Suprapubic skin (tissue), 4 donors: ENCODE results near the gene SYNM.

ENCODE experiments used
- CTCF ChIP-seq, 2 donors: fragments of 200-600 bp in 1 of 2; fragments of 450-650 bp in 1 of 2; sonication (generic) in 1 of 2; IDR thresholded peaks; one replicate each; pipeline ENCODE4 v1.5.1; 2016 to 2019; ENCODE audit warnings: antibody characterized with exemption in 2 of 2, mild to moderate bottlenecking in 1 of 2, moderate library complexity in 1 of 2
- POLR2A ChIP-seq, 2 donors: fragments of 450-650 bp; IDR thresholded peaks; one replicate each; pipeline ENCODE4 v1.6.1; 2017; ENCODE audit warnings: antibody characterized with exemption in 2 of 2, mild to moderate bottlenecking in 2 of 2, moderate library complexity in 2 of 2
- POLR2AphosphoS5 ChIP-seq, 3 donors: sonication (generic); formaldehyde crosslinking; IDR thresholded peaks; one replicate each; pipeline ENCODE4 v1.6.1; 2017; ENCODE audit warnings: antibody characterized with exemption in 3 of 3

DNA sequence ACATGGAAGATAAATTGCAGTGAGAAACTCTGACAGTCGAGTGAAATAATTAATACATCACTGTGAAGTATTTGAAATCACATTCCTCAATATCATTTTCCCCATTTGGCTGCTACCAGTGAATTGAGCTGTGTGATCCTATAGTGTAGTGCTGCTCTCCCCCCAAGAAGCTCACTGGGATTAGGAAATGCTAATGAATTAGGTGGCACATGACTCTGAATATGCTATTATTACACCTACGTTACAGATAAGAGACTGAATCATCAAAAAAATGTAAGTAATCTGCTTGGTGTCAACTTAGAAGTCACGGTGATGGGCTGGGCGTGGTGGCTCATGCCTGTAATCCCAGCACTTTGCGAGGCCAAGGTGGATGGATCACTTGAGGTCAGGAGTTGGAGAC is 34.7 kb upstream of the SYNM start:
- no peak for TF ChIP-seq CTCF (IDR thresholded peaks at IDR 0.05)
- TF ChIP-seq POLR2A (IDR thresholded peaks at IDR 0.05) = no peak
- TF ChIP-seq POLR2AphosphoS5 (IDR thresholded peaks at IDR 0.05) = no peak
